Measurements from ENCODE around the gene CHAF1B.

DNA sequence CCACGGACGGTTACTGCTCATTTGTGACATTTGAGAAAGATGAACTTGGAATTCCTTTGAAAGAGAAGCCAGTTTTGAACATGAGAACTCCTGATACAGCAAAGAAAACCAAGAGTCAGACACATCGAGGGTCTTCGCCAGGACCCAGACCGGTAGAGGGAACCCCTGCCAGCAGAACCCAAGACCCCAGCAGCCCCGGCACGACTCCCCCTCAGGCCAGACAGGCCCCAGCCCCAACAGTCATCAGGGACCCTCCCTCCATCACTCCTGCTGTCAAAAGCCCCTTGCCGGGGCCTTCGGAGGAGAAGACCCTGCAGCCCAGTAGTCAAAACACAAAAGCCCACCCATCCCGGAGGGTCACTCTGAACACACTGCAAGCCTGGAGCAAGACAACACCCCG lies 27.7 kb downstream of the CHAF1B start:
- TF ChIP-seq, protein P1, sequence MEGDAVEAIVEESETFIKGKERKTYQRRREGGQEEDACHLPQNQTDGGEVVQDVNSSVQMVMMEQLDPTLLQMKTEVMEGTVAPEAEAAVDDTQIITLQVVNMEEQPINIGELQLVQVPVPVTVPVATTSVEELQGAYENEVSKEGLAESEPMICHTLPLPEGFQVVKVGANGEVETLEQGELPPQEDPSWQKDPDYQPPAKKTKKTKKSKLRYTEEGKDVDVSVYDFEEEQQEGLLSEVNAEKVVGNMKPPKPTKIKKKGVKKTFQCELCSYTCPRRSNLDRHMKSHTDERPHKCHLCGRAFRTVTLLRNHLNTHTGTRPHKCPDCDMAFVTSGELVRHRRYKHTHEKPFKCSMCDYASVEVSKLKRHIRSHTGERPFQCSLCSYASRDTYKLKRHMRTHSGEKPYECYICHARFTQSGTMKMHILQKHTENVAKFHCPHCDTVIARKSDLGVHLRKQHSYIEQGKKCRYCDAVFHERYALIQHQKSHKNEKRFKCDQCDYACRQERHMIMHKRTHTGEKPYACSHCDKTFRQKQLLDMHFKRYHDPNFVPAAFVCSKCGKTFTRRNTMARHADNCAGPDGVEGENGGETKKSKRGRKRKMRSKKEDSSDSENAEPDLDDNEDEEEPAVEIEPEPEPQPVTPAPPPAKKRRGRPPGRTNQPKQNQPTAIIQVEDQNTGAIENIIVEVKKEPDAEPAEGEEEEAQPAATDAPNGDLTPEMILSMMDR (IDR thresholded peaks at IDR 0.05), result no peak
- TF ChIP-seq POLR2AphosphoS5 (IDR thresholded peaks at IDR 0.05), result no peak
